Measurements from ENCODE around the gene DPYSL5. TPM values are rescaled to one million over a fixed set of nuclear protein-coding genes. Genes with fewer than 3 reads are reported as not detected.
A peak's percentile ranks its signal among the peaks of the same experiment; 100 is the strongest.

DPYSL5 gene
- total RNA-seq, 2 donors from 2014 or later = not detected

GRCh38 chr2:26840937-26841610 lies 6.9 kb upstream of the DPYSL5 start:
- DNase-seq = no peak
- ATAC-seq = no peak
- intact Hi-C loops (cut with DNase I) = no loop called here

DNA sequence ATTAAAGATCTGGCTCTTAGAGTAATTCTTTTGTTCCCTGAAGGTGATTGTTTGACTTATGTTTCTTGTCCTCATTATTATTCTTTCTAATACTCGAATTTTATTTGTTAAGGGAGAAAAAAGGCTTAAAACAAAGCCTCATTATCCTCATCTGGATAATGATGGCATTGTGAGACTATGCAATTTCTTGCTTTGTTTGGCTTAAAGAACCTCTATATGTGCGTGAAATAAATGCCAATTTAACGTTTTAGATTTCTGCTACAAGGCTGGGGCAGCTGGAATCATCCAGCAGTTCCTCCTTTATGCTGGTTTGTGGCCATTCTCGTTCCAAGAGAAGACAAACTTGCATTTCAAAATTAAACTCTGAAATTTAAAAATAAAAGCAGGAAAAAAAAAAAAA lies 4.9 kb upstream of the DPYSL5 start:
- intact Hi-C loops (cut with DNase I) = no loop called here
- ATAC-seq (no peak), DNase-seq (no peak)

DNA sequence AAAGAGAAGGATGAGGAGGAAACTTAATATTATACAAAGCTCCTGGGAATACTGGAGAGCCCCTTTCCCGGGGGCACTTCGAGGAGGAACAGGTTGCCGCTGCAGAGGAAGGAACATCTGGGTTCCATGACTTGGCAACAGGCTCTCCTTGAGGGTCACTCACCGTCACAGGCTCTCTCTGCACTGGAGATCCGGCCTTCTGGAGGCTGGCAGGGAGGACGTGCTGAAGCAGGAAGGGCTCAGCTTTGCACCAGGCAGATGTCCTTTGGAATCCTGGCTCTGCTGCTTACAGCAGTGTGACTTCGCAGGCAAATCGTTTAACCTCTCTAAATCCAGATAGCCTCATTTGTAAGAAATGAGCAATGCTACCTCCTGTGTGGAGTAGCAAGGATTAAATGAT lies 2.9 kb upstream of the DPYSL5 start:
- DNase-seq = no peak
- intact Hi-C loops (cut with DNase I) = loop anchor here in 1 of 2 donors (5.0 kb wide), 1 partner anchor 97 kb away; no protein-coding TSS in a partner anchor
- ATAC-seq = no peak

GRCh38 chr2:26846334-26847306 lies 1.3 kb upstream of the DPYSL5 start:
- DNase-seq = peak; percentile 77
- intact Hi-C loops (cut with DNase I) = loop anchor here (1.0 to 5.0 kb wide), 3 partner anchors 76 to 97 kb away; no protein-coding TSS in a partner anchor
- ATAC-seq = peak; percentile 76 to 82

DNA sequence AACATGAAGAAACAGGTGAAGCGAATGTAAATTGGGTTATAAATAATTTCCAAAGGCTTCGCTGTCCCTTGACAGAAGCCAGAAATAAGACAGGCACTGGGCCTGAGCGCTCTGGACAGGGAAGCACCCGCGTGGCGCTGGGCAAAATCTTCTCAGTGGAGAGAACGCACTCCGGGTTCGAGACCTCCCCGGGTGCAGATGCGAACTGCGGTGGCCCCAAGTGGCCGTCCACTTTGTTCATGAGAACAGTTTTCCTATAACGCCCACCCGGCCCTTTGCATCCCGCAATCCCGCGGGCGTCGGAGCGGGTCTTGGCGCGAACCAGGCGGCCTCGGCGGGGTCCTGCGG lies 651 bp upstream of the DPYSL5 start:
- no peak for ATAC-seq

DNA sequence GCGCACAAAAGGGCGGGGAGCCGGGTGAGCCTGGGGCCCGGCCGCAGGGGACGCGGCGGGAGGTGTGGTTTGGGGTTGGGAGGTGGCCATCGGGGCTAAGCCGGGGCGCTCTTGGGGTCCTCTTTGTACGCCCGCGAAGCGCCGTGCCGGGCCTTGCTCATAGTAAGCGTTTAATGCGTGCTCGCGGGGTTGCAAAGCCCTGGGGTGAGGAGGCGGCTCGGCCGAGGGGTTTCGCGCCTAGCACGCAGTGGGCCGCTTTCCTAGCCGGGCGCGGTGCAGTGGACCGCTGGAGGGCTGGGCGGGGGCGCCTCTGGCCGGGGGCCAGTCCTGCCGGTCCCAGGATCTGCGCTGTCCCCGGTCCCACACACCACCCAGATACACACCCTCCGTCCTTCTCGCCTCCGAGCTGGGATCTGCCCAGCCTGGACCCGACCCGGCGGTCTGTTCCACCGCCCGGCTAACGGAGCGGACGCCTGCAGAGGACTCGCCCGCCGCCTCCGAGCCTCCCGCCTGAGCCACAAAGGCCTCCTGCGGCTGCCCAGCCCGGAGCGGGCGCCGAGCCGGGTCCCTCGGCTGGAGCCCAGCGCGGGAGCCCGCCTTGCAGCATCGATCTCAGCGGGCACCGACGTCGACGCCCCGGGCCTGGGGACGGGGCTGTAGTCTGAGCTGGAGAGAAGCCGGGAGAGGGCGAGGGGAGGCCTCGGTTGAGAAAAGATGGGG lies 564 bp downstream of the DPYSL5 start:
- ATAC-seq = peak; percentile 14 to 22
- intact Hi-C loops (cut with DNase I) = loop anchor here in 1 of 2 donors (5.0 kb wide), 1 partner anchor 94 kb away; no protein-coding TSS in a partner anchor
- DNase-seq = no peak

More for the DNA sequence above, 651 bp upstream of the DPYSL5 start:
- intact Hi-C loops (cut with DNase I) = loop anchor here (2.0 to 5.0 kb wide), 2 partner anchors 76 to 95 kb away; no protein-coding TSS in a partner anchor
- no peak for DNase-seq

GRCh38 chr2:26849056-26849999 lies 1.4 kb downstream of the DPYSL5 start:
- intact Hi-C loops (cut with DNase I) = loop anchor here in 1 of 2 donors (5.0 kb wide), 1 partner anchor 93 kb away; no protein-coding TSS in a partner anchor
- no peak for DNase-seq
- no peak for ATAC-seq

GRCh38 chr2:26850000-26850431 lies 2.1 kb downstream of the DPYSL5 start:
- DNase-seq (no peak), ATAC-seq (no peak)
- intact Hi-C loops (cut with DNase I) = loop anchor here in 1 of 2 donors (5.0 kb wide), 1 partner anchor 92 kb away; no protein-coding TSS in a partner anchor

DNA sequence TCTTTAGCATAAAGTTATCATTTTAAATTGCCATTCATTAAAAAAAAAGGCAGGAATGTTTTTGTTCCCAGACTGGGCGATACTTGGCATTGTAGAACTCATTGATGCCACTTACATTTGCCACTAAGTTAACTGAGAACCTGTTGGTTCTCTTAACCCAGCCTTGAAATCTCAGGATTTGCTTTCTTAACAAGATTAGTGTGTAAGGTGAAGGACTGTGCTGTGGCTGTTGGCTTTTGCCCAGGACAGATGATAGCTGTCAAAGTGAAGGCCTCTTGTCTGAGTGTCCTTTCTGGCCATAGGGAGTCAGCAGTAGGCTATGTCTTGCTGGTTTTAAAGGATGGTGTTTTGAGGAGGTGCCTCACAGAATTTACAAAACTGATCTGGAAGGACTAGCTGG lies 2.6 kb downstream of the DPYSL5 start:
- no peak for ATAC-seq
- intact Hi-C loops (cut with DNase I) = no loop called here
- DNase-seq = no peak

GRCh38 chr2:26852405-26853306 lies 4.7 kb downstream of the DPYSL5 start:
- no peak for DNase-seq
- intact Hi-C loops (cut with DNase I) = no loop called here
- peak; percentile 48 to 78 for ATAC-seq

GRCh38 chr2:26853751-26854150 lies 5.8 kb downstream of the DPYSL5 start:
- ATAC-seq = no peak
- intact Hi-C loops (cut with DNase I) = no loop called here
- DNase-seq = no peak

DNA sequence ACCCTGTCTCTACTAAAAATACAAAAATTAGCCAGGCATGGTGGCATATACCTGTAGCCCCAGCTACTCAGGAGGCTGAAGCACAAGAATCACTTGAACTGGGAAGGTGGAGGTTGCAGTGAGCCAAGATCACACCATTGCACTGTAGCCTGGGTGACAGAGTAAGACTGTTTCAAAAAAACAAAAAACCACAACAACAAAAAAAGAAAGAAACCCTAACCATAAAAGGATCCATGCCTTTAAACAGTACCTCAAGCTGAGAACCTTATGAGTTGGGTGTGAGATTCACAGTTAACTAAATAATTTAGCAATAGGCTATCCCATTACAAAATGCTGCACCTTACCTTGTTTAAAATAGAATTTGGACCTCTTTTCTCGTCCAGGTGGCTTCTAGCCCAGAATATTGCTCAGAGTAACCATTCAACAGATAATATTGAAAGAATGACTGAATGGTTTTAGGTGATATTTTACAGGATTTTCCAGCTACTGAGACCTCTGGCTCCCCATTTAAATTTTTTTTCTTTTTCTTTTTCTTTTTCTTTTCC lies 6.4 kb downstream of the DPYSL5 start:
- DNase-seq = no peak
- intact Hi-C loops (cut with DNase I) = no loop called here
- no peak for ATAC-seq

- ATAC-seq (no peak), DNase-seq (no peak)
- intact Hi-C loops (cut with DNase I) = no loop called here
Observed at GRCh38 chr2:26855466-26855865, 7.5 kb downstream of the DPYSL5 start.

DNA sequence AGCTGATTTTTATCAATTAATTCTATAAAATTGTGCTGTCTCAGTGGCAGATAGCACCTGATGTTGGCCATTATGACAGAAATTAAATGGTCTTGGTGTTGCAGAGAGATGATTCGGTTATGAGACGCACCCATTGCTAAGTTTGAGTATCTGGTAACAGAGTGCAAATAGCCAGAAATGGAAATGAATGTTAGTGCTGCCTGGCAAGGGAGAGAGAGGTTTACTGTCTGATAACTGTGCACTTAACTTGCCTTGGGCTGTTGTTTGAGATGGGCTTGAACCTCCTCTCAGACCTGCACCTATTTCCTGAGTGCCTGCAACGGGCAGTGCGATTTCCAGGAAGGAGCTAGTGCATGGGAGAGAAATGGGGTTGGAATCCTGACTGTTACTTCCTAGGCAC lies 11.7 kb downstream of the DPYSL5 start:
- DNase-seq (no peak), ATAC-seq (no peak)
- intact Hi-C loops (cut with DNase I) = no loop called here

DNA sequence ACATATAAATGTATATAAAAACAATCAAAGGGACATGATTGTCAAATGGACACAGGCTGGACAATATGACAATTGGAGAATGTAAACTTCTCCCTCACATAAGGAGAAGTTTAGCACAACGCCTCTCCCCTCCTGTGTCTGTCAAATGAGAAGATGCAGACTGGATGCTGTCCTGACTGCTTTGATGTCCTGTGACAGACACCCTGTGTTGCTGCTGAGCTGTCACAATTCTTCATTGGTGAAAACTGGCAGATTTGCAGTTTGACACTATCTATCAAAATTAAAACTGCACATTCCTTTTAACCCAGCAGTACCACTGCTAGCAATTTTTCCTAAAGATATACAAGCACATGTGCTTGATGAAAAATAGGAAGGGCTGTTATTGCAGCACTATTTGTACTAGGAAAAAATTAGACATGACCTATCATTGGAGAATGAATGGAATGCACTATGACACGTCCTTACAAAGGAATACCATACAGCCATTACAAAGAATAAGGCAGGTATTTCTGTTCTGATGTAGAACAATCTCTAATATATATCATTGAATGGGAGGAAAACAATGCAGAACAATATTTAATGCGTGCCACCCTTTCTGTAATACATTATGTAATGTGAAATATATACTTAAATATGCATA lies 12.4 kb downstream of the DPYSL5 start:
- ATAC-seq (no peak), DNase-seq (no peak)
- intact Hi-C loops (cut with DNase I) = no loop called here

GRCh38 chr2:26861610-26862224 lies 13.8 kb downstream of the DPYSL5 start:
- no peak for DNase-seq

More at GRCh38 chr2:26861610-26862224, 13.8 kb downstream of the DPYSL5 start:
- intact Hi-C loops (cut with DNase I) = no loop called here
- ATAC-seq = peak; percentile 55 to 94
